Neural cell (in vitro differentiated cells): Measurements from ENCODE around the gene FMC1. TPM values are rescaled to one million over a fixed set of nuclear protein-coding genes. Genes with fewer than 3 reads are reported as not detected.
"Not testable (repeated sequence)": the region's sequence is repeated elsewhere in the genome, so short reads cannot be mapped to it uniquely, and the experiment has no call there.

ENCODE experiments used
- H2AFZ ChIP-seq: fragments of 200-600, 300-800 bp; sonication (generic), shearing (Covaris generic); 2 replicates; pipeline ENCODE4 v1.6.0; 2014; ENCODE audit warnings: low read depth, mild to moderate bottlenecking, antibody characterized with exemption, low read length, moderate library complexity
- H3F3A ChIP-seq: fragments of 200-600 bp; shearing (Covaris generic); 2 replicates; pipeline ENCODE4 v1.6.1; 2016; ENCODE audit warnings: mild to moderate bottlenecking, moderate library complexity, mixed read lengths, antibody characterized with exemption, low read length; ENCODE audit not compliant: insufficient read depth, poor library complexity, severe bottlenecking
- H3K27ac ChIP-seq: fragments of 200-600, 300-800 bp; sonication (generic), shearing (Covaris generic); 2 replicates; pipeline ENCODE4 v1.5.1; 2014; ENCODE audit warnings: mild to moderate bottlenecking, low read length, moderate library complexity
- H3K27me3 ChIP-seq: fragments of 300-800, 200-600 bp; sonication (generic), shearing (Covaris generic); 2 replicates; pipeline ENCODE4 v1.6.0; 2014; ENCODE audit warnings: mild to moderate bottlenecking, low read depth, low read length, moderate library complexity; ENCODE audit not compliant: insufficient read depth
- H3K36me3 ChIP-seq: fragments of 300-800, 200-600 bp; sonication (generic), shearing (Covaris generic); 2 replicates; pipeline ENCODE4 v1.5.1; 2014; ENCODE audit warnings: mild to moderate bottlenecking, antibody characterized with exemption, low read length, moderate library complexity; ENCODE audit not compliant: insufficient read depth
- H3K4me2 ChIP-seq: fragments of 300-800, 200-600 bp; sonication (generic), shearing (Covaris generic); 2 replicates; pipeline ENCODE4 v1.6.0; 2014; ENCODE audit warnings: mild to moderate bottlenecking, low read length
- H3K4me3 ChIP-seq: fragments of 300-800, 200-600 bp; sonication (generic), shearing (Covaris generic); 2 replicates; pipeline ENCODE4 v1.5.1; 2014; ENCODE audit warnings: mild to moderate bottlenecking, low read length, moderate library complexity
- H3K79me2 ChIP-seq: fragments of 200-600 bp; shearing (Covaris generic); replicated peaks from 2 replicates; pipeline ENCODE4 v1.6.0; 2014; ENCODE audit warnings: mild to moderate bottlenecking, low read length, moderate library complexity; ENCODE audit not compliant: insufficient read depth
- H3K9ac ChIP-seq: fragments of 300-800, 200-600 bp; sonication (generic), shearing (Covaris generic); 2 replicates; pipeline ENCODE4 v1.6.1; 2016; ENCODE audit warnings: mild to moderate bottlenecking, low read length, mixed read lengths
- H3K9me2 ChIP-seq: fragments of 200-600 bp; shearing (Covaris generic); 2 replicates; pipeline ENCODE4 v1.6.1; 2016; ENCODE audit warnings: mild to moderate bottlenecking, low read length, mixed read lengths; ENCODE audit not compliant: insufficient read depth
- H3K9me3 ChIP-seq: fragments of 200-600, 300-800 bp; sonication (generic), shearing (Covaris generic); 2 replicates; pipeline ENCODE4 v1.6.1; 2016; ENCODE audit warnings: mild to moderate bottlenecking, mixed run types, low read length, moderate library complexity, mixed read lengths
- H4K20me1 ChIP-seq: fragments of 200-600 bp; shearing (Covaris generic); 2 replicates; pipeline ENCODE4 v1.6.1; 2016; ENCODE audit warnings: mild to moderate bottlenecking, mixed run types; ENCODE audit not compliant: insufficient read depth
- EP300 ChIP-seq: fragments of 450-650 bp; conservative IDR thresholded peaks from 2 replicates; pipeline ENCODE4 v1.6.1; 2014; ENCODE audit warnings: antibody characterized with exemption, mild to moderate bottlenecking, moderate library complexity; ENCODE audit not compliant: poor library complexity, severe bottlenecking
- EZH2 ChIP-seq: fragments of 200-600, 300-800 bp; shearing (Covaris generic), sonication (generic); IDR thresholded peaks from 2 replicates; pipeline ENCODE4 v1.6.1; 2014; ENCODE audit warnings: antibody characterized with exemption, low read length, borderline replicate concordance, mild to moderate bottlenecking; ENCODE audit not compliant: insufficient read depth, poor library complexity, severe bottlenecking
- MXI1 ChIP-seq: fragments of 450-650 bp; conservative IDR thresholded peaks from 2 replicates; pipeline ENCODE4 v1.6.1; 2014; ENCODE audit warnings: antibody characterized with exemption, mild to moderate bottlenecking; ENCODE audit not compliant: poor library complexity, severe bottlenecking
- POLR2AphosphoS5 ChIP-seq: IDR thresholded peaks from 2 replicates; pipeline ENCODE4 v1.6.1; 2012
- RAD21 ChIP-seq: fragments of 450-650 bp; conservative IDR thresholded peaks from 2 replicates; pipeline ENCODE4 v1.6.1; 2014; ENCODE audit warnings: antibody characterized with exemption, mild to moderate bottlenecking, moderate library complexity
- REST ChIP-seq: IDR thresholded peaks from 2 replicates; pipeline ENCODE4 v1.6.1; 2012; ENCODE audit warnings: borderline replicate concordance
- SMC3 ChIP-seq: fragments of 450-650 bp; conservative IDR thresholded peaks from 2 replicates; pipeline ENCODE4 v1.6.1; 2014; ENCODE audit warnings: antibody characterized with exemption, mild to moderate bottlenecking, moderate library complexity; ENCODE audit not compliant: poor library complexity
- TAF1 ChIP-seq: IDR thresholded peaks from 2 replicates; pipeline ENCODE4 v1.6.1; 2012; ENCODE audit warnings: low read depth
- polyA plus RNA-seq: library from polyadenylated mRNA; depleted of rRNA; stranded (reverse); fragments of >200 nt; gene quantifications from 2 replicates; pipeline ENCODE4 v1.2.3, GENCODE V29; 2014
- TF ChIP-seq, protein P1 (sequence below): fragments of 450-650 bp; IDR thresholded peaks from 2 replicates; pipeline ENCODE4 v1.5.1; 2014; ENCODE audit warnings: antibody characterized with exemption, mild to moderate bottlenecking, moderate library complexity; ENCODE audit not compliant: poor library complexity, severe bottlenecking

Gene FMC1
- polyA plus RNA-seq, 1 donor from 2014 or later: 54.8 TPM

GRCh38 chr7:139355320-139355719 is 14.2 kb downstream of the FMC1 start:
- Histone ChIP-seq H3K9me2 (no peaks in the 10 kb centered on the region), H3K79me2 (no peaks in the 10 kb centered on the region), H3F3A (no peaks in the 10 kb centered on the region), H3K9ac (no peak overlapping the region), H2AFZ (no peak overlapping the region), H4K20me1 (no peaks in the 10 kb centered on the region), H3K27me3 (no peaks in the 10 kb centered on the region), H3K36me3 (no peaks in the 10 kb centered on the region), H3K9me3 (no peaks in the 10 kb centered on the region), H3K4me2 (no peak overlapping the region), H3K27ac (no peak overlapping the region), H3K4me3 (no peak overlapping the region)
- TF ChIP-seq MXI1 (no peak), RAD21 (no peak), EZH2 (no peak), REST (no peak), EP300 (no peak), TAF1 (no peak), SMC3 (no peak), POLR2AphosphoS5 (no peak)
- TF ChIP-seq, protein P1, sequence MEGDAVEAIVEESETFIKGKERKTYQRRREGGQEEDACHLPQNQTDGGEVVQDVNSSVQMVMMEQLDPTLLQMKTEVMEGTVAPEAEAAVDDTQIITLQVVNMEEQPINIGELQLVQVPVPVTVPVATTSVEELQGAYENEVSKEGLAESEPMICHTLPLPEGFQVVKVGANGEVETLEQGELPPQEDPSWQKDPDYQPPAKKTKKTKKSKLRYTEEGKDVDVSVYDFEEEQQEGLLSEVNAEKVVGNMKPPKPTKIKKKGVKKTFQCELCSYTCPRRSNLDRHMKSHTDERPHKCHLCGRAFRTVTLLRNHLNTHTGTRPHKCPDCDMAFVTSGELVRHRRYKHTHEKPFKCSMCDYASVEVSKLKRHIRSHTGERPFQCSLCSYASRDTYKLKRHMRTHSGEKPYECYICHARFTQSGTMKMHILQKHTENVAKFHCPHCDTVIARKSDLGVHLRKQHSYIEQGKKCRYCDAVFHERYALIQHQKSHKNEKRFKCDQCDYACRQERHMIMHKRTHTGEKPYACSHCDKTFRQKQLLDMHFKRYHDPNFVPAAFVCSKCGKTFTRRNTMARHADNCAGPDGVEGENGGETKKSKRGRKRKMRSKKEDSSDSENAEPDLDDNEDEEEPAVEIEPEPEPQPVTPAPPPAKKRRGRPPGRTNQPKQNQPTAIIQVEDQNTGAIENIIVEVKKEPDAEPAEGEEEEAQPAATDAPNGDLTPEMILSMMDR: no peak

- H2AFZ ChIP-seq, H3K36me3 ChIP-seq, H4K20me1 ChIP-seq, H3F3A ChIP-seq, H3K27me3 ChIP-seq, H3K9me2 ChIP-seq, H3K9me3 ChIP-seq: not testable (repeated sequence)
- Histone ChIP-seq H3K4me3 (peak overlapping the region; percentile 83), H3K27ac (peak overlapping the region; percentile 98), H3K9ac (peak overlapping the region; percentile 96), H3K79me2 (peaks cover 25% of the 10 kb centered on the region), H3K4me2 (peak overlapping the region; percentile 82)
These were observed 16.8 kb downstream of the FMC1 start for GRCh38 chr7:139357729-139358506.
